Panc1 (cell line): ENCODE data around the gene GLIS2. TPM values are rescaled to one million over a fixed set of nuclear protein-coding genes. Genes with fewer than 3 reads are reported as not detected.

Experiments
- ATAC-seq: fragments of 200-7000 bp; cut with Tn5 transposase; 2 replicates; pipeline ENCODE4 v1.9.1; 2020; ENCODE audit warnings: mild to moderate bottlenecking, moderate library complexity
- BruUV-seq: library from RNA; stranded (reverse); fragments of 400-500 nt; replicated peaks from 2 replicates; lab custom pipeline; 2021; lab: Mats Ljungman, UMichigan
- CTCF ChIA-PET: fragments of 300-600 bp; sonication (Branson Sonifier 250); formaldehyde crosslinking; loops from one replicate; lab custom pipeline; 2022; ENCODE audit warnings: antibody characterized with exemption; lab: Charles Lee
- POLR2A ChIA-PET: fragments of 300-600 bp; sonication (Branson Sonifier 250); formaldehyde crosslinking; loops from one replicate; lab custom pipeline; 2022; ENCODE audit warnings: antibody characterized with exemption; lab: Charles Lee
- DNase-seq: peaks from one replicate; pipeline ENCODE4 v3.0.0-alpha.2; 2010; ENCODE audit warnings: low read depth, low spot score
- H3K27ac ChIP-seq: 2 replicates; pipeline ENCODE4 v1.5.1; 2011; ENCODE audit warnings: mild to moderate bottlenecking, low read length, inconsistent platforms
- H3K27me3 ChIP-seq: fragments of 200-500 bp; sonication (Bioruptor generic); 2 replicates; pipeline ENCODE4 v1.6.0; 2014; ENCODE audit warnings: low read length, inconsistent platforms; ENCODE audit not compliant: control insufficient read depth, insufficient read depth
- H3K36me3 ChIP-seq: fragments of 200-500 bp; sonication (Bioruptor generic); 2 replicates; pipeline ENCODE4 v1.5.1; 2014; ENCODE audit warnings: inconsistent platforms, mild to moderate bottlenecking, low read length, moderate library complexity; ENCODE audit not compliant: control insufficient read depth, insufficient read depth
- H3K4me1 ChIP-seq: 2 replicates; pipeline ENCODE4 v1.5.1; 2011; ENCODE audit warnings: inconsistent platforms, mild to moderate bottlenecking, low read length, moderate library complexity; ENCODE audit not compliant: control insufficient read depth, insufficient read depth
- H3K4me3 ChIP-seq, 2 experiments: 2 replicates each; pipeline ENCODE4 v1.5.1; 2011 to 2012; ENCODE audit warnings: low read depth in 2 of 2, low read length in 2 of 2, mild to moderate bottlenecking in 2 of 2, inconsistent platforms in 1 of 2, moderate library complexity in 1 of 2
- H3K9me3 ChIP-seq: fragments of 200-500 bp; sonication (Bioruptor generic); 2 replicates; pipeline ENCODE4 v1.5.1; 2014; ENCODE audit warnings: low read depth, mild to moderate bottlenecking, inconsistent platforms, low read length, moderate library complexity; ENCODE audit not compliant: control insufficient read depth, insufficient read depth
- POLR2AphosphoS5 ChIP-seq: IDR thresholded peaks from 2 replicates; pipeline ENCODE4 v1.6.1; 2012; ENCODE audit warnings: mild to moderate bottlenecking, low read depth, low read length, moderate library complexity
- SIN3A ChIP-seq: IDR thresholded peaks from 2 replicates; pipeline ENCODE4 v1.6.1; 2012; ENCODE audit warnings: low read depth, mild to moderate bottlenecking, low read length, moderate library complexity, borderline replicate concordance; ENCODE audit not compliant: insufficient read depth
- TCF7L2 ChIP-seq: IDR thresholded peaks from 2 replicates; pipeline ENCODE4 v1.6.1; 2011; ENCODE audit warnings: mild to moderate bottlenecking, low read depth, low read length, inconsistent platforms
- in situ Hi-C: cut with HindIII; loops from 2 replicates; pipeline ENCODE4 v1.10.0; 2016; ENCODE audit warnings: low sequenced_read_pairs, low pct_unique_long_range_greater_than_20kb
- intact Hi-C: fragments of 100-400 bp; cut with micrococcal nuclease; formaldehyde crosslinking; loops from one replicate; pipeline ENCODE4 v1.10.0; 2022; ENCODE audit not compliant: unreplicated experiment
- total RNA-seq: library from RNA; stranded (reverse); gene quantifications from one replicate; pipeline ENCODE4 v1.2.1, GENCODE V29; 2021; ENCODE audit not compliant: unreplicated experiment
- TF ChIP-seq, protein P1 (sequence below), 2 experiments: IDR thresholded peaks; 2 replicates each; pipeline ENCODE4 v1.6.1; 2011 to 2012; ENCODE audit warnings: low read depth in 2 of 2, control low read depth in 1 of 2, low read length in 1 of 2, mild to moderate bottlenecking in 1 of 2, moderate library complexity in 1 of 2; ENCODE audit not compliant: insufficient read depth in 1 of 2
- TF ChIP-seq, protein P2 (sequence below): fragments of 450-650 bp; IDR thresholded peaks from 2 replicates; pipeline ENCODE4 v1.5.1; 2017; ENCODE audit warnings: mild to moderate bottlenecking

GLIS2 gene
- total RNA-seq, 1 experiment from 2014 or later = 87.3 TPM

DNA sequence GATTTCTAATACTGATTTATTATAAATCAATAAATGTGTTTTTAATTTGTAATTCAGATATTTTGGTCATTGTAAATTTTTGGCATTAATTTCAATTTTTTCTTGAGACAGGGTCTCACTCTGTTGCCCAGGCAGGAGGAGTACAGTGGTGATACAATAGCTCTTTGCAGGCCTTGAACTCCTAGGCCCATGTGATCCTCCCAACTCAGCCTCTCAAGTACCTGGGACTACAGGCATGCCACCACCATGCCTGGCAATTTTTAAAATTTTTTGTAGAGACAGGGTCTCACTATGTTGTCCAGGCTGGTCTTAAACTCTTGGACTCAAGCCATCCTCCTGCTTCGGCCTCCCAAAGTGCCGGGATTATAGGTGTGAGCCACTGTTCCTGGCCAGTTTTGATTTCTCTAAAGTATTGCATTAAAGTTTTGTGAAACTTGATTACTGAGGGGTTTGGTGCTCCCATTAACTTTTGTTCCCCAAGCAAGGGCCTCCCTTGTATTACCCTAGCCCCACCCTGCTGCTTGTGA, 37.8 kb upstream of the GLIS2 start:
- in situ Hi-C loops (no loop called here), intact Hi-C loops (no loop called here)
- H3K27ac ChIP-seq = no peak overlapping the region
- no peaks in the 10 kb centered on the region for H3K4me1 ChIP-seq
- ATAC-seq (no peak), DNase-seq (no peak)
- TF ChIP-seq, protein P1, sequence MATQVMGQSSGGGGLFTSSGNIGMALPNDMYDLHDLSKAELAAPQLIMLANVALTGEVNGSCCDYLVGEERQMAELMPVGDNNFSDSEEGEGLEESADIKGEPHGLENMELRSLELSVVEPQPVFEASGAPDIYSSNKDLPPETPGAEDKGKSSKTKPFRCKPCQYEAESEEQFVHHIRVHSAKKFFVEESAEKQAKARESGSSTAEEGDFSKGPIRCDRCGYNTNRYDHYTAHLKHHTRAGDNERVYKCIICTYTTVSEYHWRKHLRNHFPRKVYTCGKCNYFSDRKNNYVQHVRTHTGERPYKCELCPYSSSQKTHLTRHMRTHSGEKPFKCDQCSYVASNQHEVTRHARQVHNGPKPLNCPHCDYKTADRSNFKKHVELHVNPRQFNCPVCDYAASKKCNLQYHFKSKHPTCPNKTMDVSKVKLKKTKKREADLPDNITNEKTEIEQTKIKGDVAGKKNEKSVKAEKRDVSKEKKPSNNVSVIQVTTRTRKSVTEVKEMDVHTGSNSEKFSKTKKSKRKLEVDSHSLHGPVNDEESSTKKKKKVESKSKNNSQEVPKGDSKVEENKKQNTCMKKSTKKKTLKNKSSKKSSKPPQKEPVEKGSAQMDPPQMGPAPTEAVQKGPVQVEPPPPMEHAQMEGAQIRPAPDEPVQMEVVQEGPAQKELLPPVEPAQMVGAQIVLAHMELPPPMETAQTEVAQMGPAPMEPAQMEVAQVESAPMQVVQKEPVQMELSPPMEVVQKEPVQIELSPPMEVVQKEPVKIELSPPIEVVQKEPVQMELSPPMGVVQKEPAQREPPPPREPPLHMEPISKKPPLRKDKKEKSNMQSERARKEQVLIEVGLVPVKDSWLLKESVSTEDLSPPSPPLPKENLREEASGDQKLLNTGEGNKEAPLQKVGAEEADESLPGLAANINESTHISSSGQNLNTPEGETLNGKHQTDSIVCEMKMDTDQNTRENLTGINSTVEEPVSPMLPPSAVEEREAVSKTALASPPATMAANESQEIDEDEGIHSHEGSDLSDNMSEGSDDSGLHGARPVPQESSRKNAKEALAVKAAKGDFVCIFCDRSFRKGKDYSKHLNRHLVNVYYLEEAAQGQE (IDR thresholded peaks at IDR 0.05; ENCODE audit: insufficient read depth in 1 of 2, low read depth in 2 of 2, low read length in 1 of 2) = no peak
- TF ChIP-seq SIN3A (no peak), TCF7L2 (no peak), POLR2AphosphoS5 (no peak)
- TF ChIP-seq, protein P2, sequence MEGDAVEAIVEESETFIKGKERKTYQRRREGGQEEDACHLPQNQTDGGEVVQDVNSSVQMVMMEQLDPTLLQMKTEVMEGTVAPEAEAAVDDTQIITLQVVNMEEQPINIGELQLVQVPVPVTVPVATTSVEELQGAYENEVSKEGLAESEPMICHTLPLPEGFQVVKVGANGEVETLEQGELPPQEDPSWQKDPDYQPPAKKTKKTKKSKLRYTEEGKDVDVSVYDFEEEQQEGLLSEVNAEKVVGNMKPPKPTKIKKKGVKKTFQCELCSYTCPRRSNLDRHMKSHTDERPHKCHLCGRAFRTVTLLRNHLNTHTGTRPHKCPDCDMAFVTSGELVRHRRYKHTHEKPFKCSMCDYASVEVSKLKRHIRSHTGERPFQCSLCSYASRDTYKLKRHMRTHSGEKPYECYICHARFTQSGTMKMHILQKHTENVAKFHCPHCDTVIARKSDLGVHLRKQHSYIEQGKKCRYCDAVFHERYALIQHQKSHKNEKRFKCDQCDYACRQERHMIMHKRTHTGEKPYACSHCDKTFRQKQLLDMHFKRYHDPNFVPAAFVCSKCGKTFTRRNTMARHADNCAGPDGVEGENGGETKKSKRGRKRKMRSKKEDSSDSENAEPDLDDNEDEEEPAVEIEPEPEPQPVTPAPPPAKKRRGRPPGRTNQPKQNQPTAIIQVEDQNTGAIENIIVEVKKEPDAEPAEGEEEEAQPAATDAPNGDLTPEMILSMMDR = no peak
- H3K9me3 ChIP-seq = no peaks in the 10 kb centered on the region
- ChIA-PET POLR2A (no interaction called here), CTCF (interaction anchor here (0.6 kb wide), 1 partner anchor 9 kb away, joined by 6 read pairs; no protein-coding TSS in a partner anchor)
- H3K27me3 ChIP-seq = no peaks in the 10 kb centered on the region
- no peak overlapping the region for H3K4me3 ChIP-seq
- no TSS peak for BruUV-seq
- no peaks in the 10 kb centered on the region for H3K36me3 ChIP-seq

DNA sequence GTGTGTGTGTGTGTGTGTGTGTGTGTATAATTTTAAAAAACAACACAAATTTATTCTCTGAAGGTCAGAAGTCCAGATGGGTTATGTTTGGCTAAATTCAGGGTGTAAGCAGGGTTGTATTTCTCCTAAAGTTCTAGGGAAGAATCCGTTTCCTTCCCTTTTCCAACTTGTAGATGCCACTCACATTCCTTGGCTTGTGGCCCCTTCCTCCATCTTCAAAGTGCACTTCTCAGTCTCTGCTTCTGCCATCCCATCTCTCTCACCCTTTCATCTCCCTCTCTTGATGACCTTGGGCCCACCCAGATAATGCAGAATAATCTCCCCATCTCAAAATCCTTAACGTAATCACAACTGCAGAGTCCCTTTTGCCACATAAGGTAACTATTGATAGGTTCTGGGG, 35.2 kb upstream of the GLIS2 start:
- no TSS peak for BruUV-seq
- Histone ChIP-seq H3K27me3 (no peaks in the 10 kb centered on the region), H3K4me3 (no peak overlapping the region), H3K4me1 (no peaks in the 10 kb centered on the region), H3K36me3 (no peaks in the 10 kb centered on the region), H3K9me3 (no peaks in the 10 kb centered on the region), H3K27ac (no peak overlapping the region)
- ATAC-seq = no peak
- no peak for DNase-seq
- ChIA-PET CTCF (interaction anchor here (1.0 kb wide), 1 partner anchor 8 kb away, joined by 3 read pairs; no protein-coding TSS in a partner anchor), POLR2A (no interaction called here)
- TF ChIP-seq TCF7L2 (no peak), SIN3A (no peak)
- intact Hi-C loops = no loop called here
- in situ Hi-C loops = no loop called here

DNA sequence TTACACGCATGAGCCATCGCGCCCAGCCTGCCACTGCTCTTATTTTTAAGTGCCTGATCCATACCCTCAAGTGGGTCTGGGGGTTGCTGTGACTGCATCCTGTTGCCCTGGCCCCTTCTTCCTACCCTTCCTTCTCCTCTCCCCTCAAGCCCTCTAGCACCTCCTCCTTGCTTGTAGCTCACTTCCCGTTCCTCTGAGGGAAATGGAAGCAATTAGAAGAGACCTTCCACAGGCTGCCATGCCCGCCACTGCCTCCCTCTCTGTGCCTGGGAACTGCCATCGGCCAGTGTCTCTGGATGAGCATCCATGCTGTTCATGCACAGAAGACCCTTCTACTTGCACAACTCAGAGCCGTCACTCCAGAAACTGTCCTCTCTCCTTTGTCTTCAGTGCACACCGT, 32.4 kb upstream of the GLIS2 start:
- POLR2A ChIA-PET = no interaction called here
- CTCF ChIA-PET = interaction anchor here (2.4 kb wide), 1 partner anchor 29 kb away, joined by 6 read pairs; no protein-coding TSS in a partner anchor

More for the DNA sequence above, 32.4 kb upstream of the GLIS2 start:
- Histone ChIP-seq H3K27me3 (no peaks in the 10 kb centered on the region), H3K4me1 (peaks cover 5% of the 10 kb centered on the region), H3K9me3 (no peaks in the 10 kb centered on the region), H3K27ac (no peak overlapping the region), H3K4me3 (no peak overlapping the region), H3K36me3 (no peaks in the 10 kb centered on the region)
- DNase-seq (no peak), ATAC-seq (no peak)
- in situ Hi-C loops (no loop called here), intact Hi-C loops (no loop called here)
- TF ChIP-seq POLR2AphosphoS5 = no peak
- TF ChIP-seq, protein P2 = no peak
- TF ChIP-seq TCF7L2 = no peak
- no peak for TF ChIP-seq SIN3A
- TF ChIP-seq, protein P1 (IDR thresholded peaks at IDR 0.05; ENCODE audit: insufficient read depth in 1 of 2, low read depth in 2 of 2, low read length in 1 of 2) = no peak
- no TSS peak for BruUV-seq
